Testis (tissue), 2 donors: Measurements from ENCODE around the gene C2CD4B.

Source experiments
- CTCF ChIP-seq, 3 experiments: fragments of 450-650 bp in 2 of 3; fragments of 200-600 bp in 1 of 3; sonication (generic) in 1 of 3; IDR thresholded peaks; one replicate each; pipeline ENCODE4 v1.5.1; 2016 to 2019; ENCODE audit warnings: antibody characterized with exemption in 3 of 3, mild to moderate bottlenecking in 2 of 3, moderate library complexity in 1 of 3
- POLR2A ChIP-seq: fragments of 450-650 bp; IDR thresholded peaks from one replicate; pipeline ENCODE4 v1.6.1; 2017; ENCODE audit warnings: antibody characterized with exemption, mild to moderate bottlenecking, moderate library complexity

GRCh38 chr15:62208884-62209283 is 43.8 kb upstream of the C2CD4B start:
- TF ChIP-seq CTCF (IDR thresholded peaks at IDR 0.05) (no peak), POLR2A (no peak)
